Measurements from ENCODE around the gene GSC2. TPM values are rescaled to one million over a fixed set of nuclear protein-coding genes. Genes with fewer than 3 reads are reported as not detected.

GSC2 gene
- total and polyA plus RNA-seq, 2 of the 4 experiments (the other 2 are of a cell fraction), result not detected

- Histone ChIP-seq H3K9me1 (ENCODE audit: insufficient read depth, low read length) (peaks cover 35% of the 10 kb centered on the region), H3K9ac (ENCODE audit: low read depth, low read length) (no peak overlapping the region), H3K4me2 (ENCODE audit: low read depth, low read length) (no peak overlapping the region), H3K79me1 (ENCODE audit: low read depth in 1 of 2, low read length in 2 of 2) (peaks cover 26 to 81% of the 10 kb centered on the region in 2 experiments), H3K18ac (ENCODE audit: low read depth, low read length) (no peak overlapping the region), H2BK120ac (ENCODE audit: low read depth, low read length) (no peak overlapping the region), H2BK15ac (ENCODE audit: low read depth, low read length) (no peak overlapping the region), H4K20me1 (ENCODE audit: insufficient read depth, low read length) (peaks cover 85% of the 10 kb centered on the region), H3K23ac (ENCODE audit: low read depth, low read length) (no peak overlapping the region), H2AFZ (replicated peaks; ENCODE audit: low read length, poor library complexity) (no peak overlapping the region), H3K56ac (ENCODE audit: extremely low read depth, insufficient read depth, low read length) (no peak overlapping the region), H4K91ac (ENCODE audit: insufficient read depth, low read depth, low read length) (no peak overlapping the region), H4K8ac (ENCODE audit: low read depth in 2 of 2, low read length in 2 of 2) (no peak overlapping the region), H3K4ac (ENCODE audit: low read depth, low read length) (no peak overlapping the region), H3K27ac (ENCODE audit: insufficient read depth, low read length) (no peak overlapping the region), H2BK5ac (ENCODE audit: low read depth, low read length, poor library complexity, severe bottlenecking) (no peak overlapping the region), H2BK20ac (ENCODE audit: low read depth, low read length) (no peak overlapping the region), H3K14ac (replicated peaks; ENCODE audit: low read depth, low read length) (no peak overlapping the region), H3K4me1 (ENCODE audit: control insufficient read depth, insufficient read depth, low read length) (peaks cover 14% of the 10 kb centered on the region), H4K5ac (ENCODE audit: low read depth, low read length) (no peak overlapping the region), H3K36me3 (ENCODE audit: control insufficient read depth, insufficient read depth, low read length) (no peaks in the 10 kb centered on the region), H2AK5ac (ENCODE audit: low read depth, low read length) (no peak overlapping the region), H3K9me3 (ENCODE audit: control insufficient read depth, insufficient read depth, low read length) (no peaks in the 10 kb centered on the region), H3K4me3 (ENCODE audit: insufficient read depth, low read depth, low read length) (no peak overlapping the region), H3K27me3 (ENCODE audit: control insufficient read depth, insufficient read depth, low read length) (no peaks in the 10 kb centered on the region), H2AK9ac (replicated peaks; ENCODE audit: low read depth, low read length, poor library complexity) (no peak overlapping the region)
- DNase-seq, result no peak
- intact Hi-C loops (cut with micrococcal nuclease), result no loop called here
- CTCF ChIA-PET, result no interaction called here
- dilution Hi-C loops (cut with HindIII; ENCODE audit: low sequenced_read_pairs, unreplicated experiment), result no loop called here
- no peak for TF ChIP-seq NFE2L2 (IDR thresholded peaks at IDR 0.05; ENCODE audit: low read depth, low read length)
- TF ChIP-seq RCOR1 (IDR thresholded peaks at IDR 0.05; ENCODE audit: insufficient replicate concordance, low read length), result no peak
- no peak for TF ChIP-seq CHD1 (IDR thresholded peaks at IDR 0.05; ENCODE audit: low read depth, low read length)
- TF ChIP-seq MAFK (IDR thresholded peaks at IDR 0.05; ENCODE audit: low read depth, low read length), result no peak
- no peak for TF ChIP-seq CEBPB (IDR thresholded peaks at IDR 0.05; ENCODE audit: low read depth, low read length)
- no peak for TF ChIP-seq SMC3 (IDR thresholded peaks at IDR 0.05; ENCODE audit: low read depth, low read length)
- no peak for TF ChIP-seq MAZ (IDR thresholded peaks at IDR 0.05; ENCODE audit: borderline replicate concordance, low read depth, low read length)
- no peak for TF ChIP-seq CTCF (conservative IDR thresholded peaks at IDR 0.05; ENCODE audit: low read depth, low read length)
- no TSS peak for BruUV-seq (replicated peaks)
- in situ Hi-C loops (cut with MboI; ENCODE audit: low sequenced_read_pairs), result no loop called here
- ATAC-seq (ENCODE audit: low read depth), result no peak
- POLR2A ChIA-PET (ENCODE audit: unreplicated experiment), result no interaction called here
Measured at GRCh38 chr22:19110646-19111045, 39.4 kb downstream of the GSC2 start.

Data from IMR-90 (cell line).